Neural cell (in vitro differentiated cells): Measurements from ENCODE around the gene CIB4. TPM values are rescaled to one million over a fixed set of nuclear protein-coding genes. Genes with fewer than 3 reads are reported as not detected.

Source experiments
- H2AFZ ChIP-seq: fragments of 200-600, 300-800 bp; sonication (generic), shearing (Covaris generic); 2 replicates; pipeline ENCODE4 v1.6.0; 2014; ENCODE audit warnings: low read depth, mild to moderate bottlenecking, antibody characterized with exemption, low read length, moderate library complexity
- H3F3A ChIP-seq: fragments of 200-600 bp; shearing (Covaris generic); 2 replicates; pipeline ENCODE4 v1.6.1; 2016; ENCODE audit warnings: mild to moderate bottlenecking, moderate library complexity, mixed read lengths, antibody characterized with exemption, low read length; ENCODE audit not compliant: insufficient read depth, poor library complexity, severe bottlenecking
- H3K27ac ChIP-seq: fragments of 200-600, 300-800 bp; sonication (generic), shearing (Covaris generic); 2 replicates; pipeline ENCODE4 v1.5.1; 2014; ENCODE audit warnings: mild to moderate bottlenecking, low read length, moderate library complexity
- H3K27me3 ChIP-seq: fragments of 300-800, 200-600 bp; sonication (generic), shearing (Covaris generic); 2 replicates; pipeline ENCODE4 v1.6.0; 2014; ENCODE audit warnings: mild to moderate bottlenecking, low read depth, low read length, moderate library complexity; ENCODE audit not compliant: insufficient read depth
- H3K36me3 ChIP-seq: fragments of 300-800, 200-600 bp; sonication (generic), shearing (Covaris generic); 2 replicates; pipeline ENCODE4 v1.5.1; 2014; ENCODE audit warnings: mild to moderate bottlenecking, antibody characterized with exemption, low read length, moderate library complexity; ENCODE audit not compliant: insufficient read depth
- H3K4me2 ChIP-seq: fragments of 300-800, 200-600 bp; sonication (generic), shearing (Covaris generic); 2 replicates; pipeline ENCODE4 v1.6.0; 2014; ENCODE audit warnings: mild to moderate bottlenecking, low read length
- H3K4me3 ChIP-seq: fragments of 300-800, 200-600 bp; sonication (generic), shearing (Covaris generic); 2 replicates; pipeline ENCODE4 v1.5.1; 2014; ENCODE audit warnings: mild to moderate bottlenecking, low read length, moderate library complexity
- H3K79me2 ChIP-seq: fragments of 200-600 bp; shearing (Covaris generic); replicated peaks from 2 replicates; pipeline ENCODE4 v1.6.0; 2014; ENCODE audit warnings: mild to moderate bottlenecking, low read length, moderate library complexity; ENCODE audit not compliant: insufficient read depth
- H3K9ac ChIP-seq: fragments of 300-800, 200-600 bp; sonication (generic), shearing (Covaris generic); 2 replicates; pipeline ENCODE4 v1.6.1; 2016; ENCODE audit warnings: mild to moderate bottlenecking, low read length, mixed read lengths
- H3K9me2 ChIP-seq: fragments of 200-600 bp; shearing (Covaris generic); 2 replicates; pipeline ENCODE4 v1.6.1; 2016; ENCODE audit warnings: mild to moderate bottlenecking, low read length, mixed read lengths; ENCODE audit not compliant: insufficient read depth
- H3K9me3 ChIP-seq: fragments of 200-600, 300-800 bp; sonication (generic), shearing (Covaris generic); 2 replicates; pipeline ENCODE4 v1.6.1; 2016; ENCODE audit warnings: mild to moderate bottlenecking, mixed run types, low read length, moderate library complexity, mixed read lengths
- H4K20me1 ChIP-seq: fragments of 200-600 bp; shearing (Covaris generic); 2 replicates; pipeline ENCODE4 v1.6.1; 2016; ENCODE audit warnings: mild to moderate bottlenecking, mixed run types; ENCODE audit not compliant: insufficient read depth
- CTCF ChIP-seq: fragments of 450-650 bp; IDR thresholded peaks from 2 replicates; pipeline ENCODE4 v1.5.1; 2014; ENCODE audit warnings: antibody characterized with exemption, mild to moderate bottlenecking, moderate library complexity; ENCODE audit not compliant: poor library complexity, severe bottlenecking
- EP300 ChIP-seq: fragments of 450-650 bp; conservative IDR thresholded peaks from 2 replicates; pipeline ENCODE4 v1.6.1; 2014; ENCODE audit warnings: antibody characterized with exemption, mild to moderate bottlenecking, moderate library complexity; ENCODE audit not compliant: poor library complexity, severe bottlenecking
- EZH2 ChIP-seq: fragments of 200-600, 300-800 bp; shearing (Covaris generic), sonication (generic); IDR thresholded peaks from 2 replicates; pipeline ENCODE4 v1.6.1; 2014; ENCODE audit warnings: antibody characterized with exemption, low read length, borderline replicate concordance, mild to moderate bottlenecking; ENCODE audit not compliant: insufficient read depth, poor library complexity, severe bottlenecking
- MXI1 ChIP-seq: fragments of 450-650 bp; conservative IDR thresholded peaks from 2 replicates; pipeline ENCODE4 v1.6.1; 2014; ENCODE audit warnings: antibody characterized with exemption, mild to moderate bottlenecking; ENCODE audit not compliant: poor library complexity, severe bottlenecking
- POLR2AphosphoS5 ChIP-seq: IDR thresholded peaks from 2 replicates; pipeline ENCODE4 v1.6.1; 2012
- RAD21 ChIP-seq: fragments of 450-650 bp; conservative IDR thresholded peaks from 2 replicates; pipeline ENCODE4 v1.6.1; 2014; ENCODE audit warnings: antibody characterized with exemption, mild to moderate bottlenecking, moderate library complexity
- REST ChIP-seq: IDR thresholded peaks from 2 replicates; pipeline ENCODE4 v1.6.1; 2012; ENCODE audit warnings: borderline replicate concordance
- SMC3 ChIP-seq: fragments of 450-650 bp; conservative IDR thresholded peaks from 2 replicates; pipeline ENCODE4 v1.6.1; 2014; ENCODE audit warnings: antibody characterized with exemption, mild to moderate bottlenecking, moderate library complexity; ENCODE audit not compliant: poor library complexity
- TAF1 ChIP-seq: IDR thresholded peaks from 2 replicates; pipeline ENCODE4 v1.6.1; 2012; ENCODE audit warnings: low read depth
- polyA plus RNA-seq: library from polyadenylated mRNA; depleted of rRNA; stranded (reverse); fragments of >200 nt; gene quantifications from 2 replicates; pipeline ENCODE4 v1.2.3, GENCODE V29; 2014

Gene CIB4
- polyA plus RNA-seq, 1 donor from 2014 or later = not detected

- Histone ChIP-seq H3K36me3 (no peaks in the 10 kb centered on the region), H3K27ac (no peak overlapping the region), H3K79me2 (no peaks in the 10 kb centered on the region), H2AFZ (no peak overlapping the region), H3K9me2 (no peaks in the 10 kb centered on the region), H3F3A (no peaks in the 10 kb centered on the region), H3K9me3 (no peaks in the 10 kb centered on the region), H4K20me1 (no peaks in the 10 kb centered on the region), H3K4me2 (no peak overlapping the region), H3K4me3 (no peak overlapping the region), H3K27me3 (no peaks in the 10 kb centered on the region), H3K9ac (no peak overlapping the region)
- no peak for TF ChIP-seq MXI1
- TF ChIP-seq POLR2AphosphoS5 = no peak
- TF ChIP-seq TAF1 = no peak
- no peak for TF ChIP-seq RAD21
- TF ChIP-seq EZH2 = no peak
- no peak for TF ChIP-seq EP300
- no peak for TF ChIP-seq REST
- TF ChIP-seq SMC3 = no peak
- TF ChIP-seq CTCF = no peak
Observed at GRCh38 chr2:26569216-26570082, 71.7 kb downstream of the CIB4 start.

GRCh38 chr2:26568076-26568890 is 72.9 kb downstream of the CIB4 start:
- Histone ChIP-seq H3K27ac (no peak overlapping the region), H3K9me2 (no peaks in the 10 kb centered on the region), H3K36me3 (no peaks in the 10 kb centered on the region), H3K79me2 (no peaks in the 10 kb centered on the region), H3K9ac (no peak overlapping the region), H3K4me3 (no peak overlapping the region), H3K27me3 (no peaks in the 10 kb centered on the region), H3F3A (no peaks in the 10 kb centered on the region), H3K9me3 (no peaks in the 10 kb centered on the region), H2AFZ (no peak overlapping the region), H4K20me1 (no peaks in the 10 kb centered on the region), H3K4me2 (no peak overlapping the region)
- TF ChIP-seq REST (no peak), EP300 (no peak), TAF1 (no peak), SMC3 (no peak), RAD21 (no peak), EZH2 (no peak), CTCF (no peak), POLR2AphosphoS5 (no peak)
